Stimulated activated memory B cell treated with anti-CD40 and anti-IgM and Interleukin-4, amounts not matched to agents 10 μg/mL and 1 μg/mL and 100 μg/mL, for 72 hours (primary cell): ENCODE results near the gene USP6.
"Not testable (repeated sequence)": the region's sequence is repeated elsewhere in the genome, so short reads cannot be mapped to it uniquely, and the experiment has no call there.

Experiments used
- ATAC-seq: fragments of 150-1000 bp; cut with Tn5 transposase; 2 replicates; pipeline ENCODE4 v1.10.0; 2021
- H3K27ac Mint-ChIP-seq: one replicate; pipeline ENCODE4 v1.8.0; 2022; ENCODE audit warnings: mild to moderate bottlenecking, mixed read lengths
- H3K27me3 Mint-ChIP-seq: one replicate; pipeline ENCODE4 v1.8.0; 2022; ENCODE audit warnings: mixed read lengths
- H3K36me3 Mint-ChIP-seq: one replicate; pipeline ENCODE4 v1.8.0; 2022; ENCODE audit warnings: mixed read lengths
- H3K4me1 Mint-ChIP-seq: one replicate; pipeline ENCODE4 v1.8.0; 2022; ENCODE audit warnings: mixed read lengths
- H3K4me3 Mint-ChIP-seq: one replicate; pipeline ENCODE4 v1.8.0; 2022; ENCODE audit warnings: mild to moderate bottlenecking, moderate library complexity, mixed read lengths
- H3K9me3 Mint-ChIP-seq: one replicate; pipeline ENCODE4 v1.8.0; 2022; ENCODE audit warnings: mixed read lengths

USP6 gene

DNA sequence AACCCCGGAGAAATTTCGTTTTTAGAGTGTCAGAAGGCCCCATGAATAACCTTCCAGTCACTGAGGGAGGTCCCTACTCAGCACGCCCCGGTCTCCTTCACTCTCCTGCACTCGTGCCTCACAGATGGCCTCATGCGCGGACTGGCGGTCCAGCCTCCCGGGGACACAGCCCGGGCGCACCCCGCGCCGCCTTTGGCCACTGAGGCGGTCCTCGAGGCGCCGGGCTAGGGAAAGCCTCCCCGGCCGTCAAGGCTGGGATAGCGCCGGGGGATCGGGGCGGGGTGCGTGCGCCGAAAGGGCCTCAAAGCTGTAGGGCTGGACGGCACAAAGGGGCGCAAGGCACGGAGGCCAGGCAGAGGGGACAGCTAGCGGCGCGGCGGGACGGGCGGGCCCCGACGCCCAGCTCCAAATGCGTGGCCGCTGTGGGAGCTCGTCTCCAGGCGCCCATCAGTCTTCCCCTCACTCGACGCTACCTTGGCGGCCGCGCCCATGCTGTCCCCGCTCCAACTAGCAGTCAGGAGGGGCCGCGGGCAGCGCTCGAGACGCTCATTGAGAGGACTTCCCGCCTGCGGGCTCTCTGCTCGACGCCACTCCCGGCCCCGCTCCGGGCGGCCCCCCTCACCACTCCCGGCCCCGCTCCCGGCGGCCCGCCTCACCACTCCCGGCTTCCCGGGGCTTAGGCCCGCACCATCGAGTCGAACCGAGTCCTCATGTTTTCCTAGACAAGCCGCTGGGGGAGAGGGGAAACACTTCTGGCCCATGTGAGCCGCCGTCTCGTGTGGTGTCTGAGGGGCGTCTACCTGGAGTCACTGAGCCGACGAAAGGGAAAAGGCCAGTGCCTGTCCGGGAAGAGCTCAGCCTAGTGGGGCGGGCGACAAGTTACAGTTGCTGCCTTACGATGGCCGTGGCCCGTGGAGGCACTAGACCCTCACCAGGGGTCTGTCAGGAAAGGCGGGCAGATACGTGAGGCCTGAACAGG, at the start of gene USP6:
Gene USP6, plus strand, starts transcription at position 360 of the 979 bp plus-strand sequence. CDS start 14,336 bp downstream, outside the sequence.
- ATAC-seq = no peak
- peaks cover 13% of the 10 kb centered on the region for H3K36me3 Mint-ChIP-seq
- H3K27me3 Mint-ChIP-seq = peaks cover 48% of the 10 kb centered on the region
- H3K4me1 Mint-ChIP-seq = peaks cover 7% of the 10 kb centered on the region
- no peaks in the 10 kb centered on the region for H3K9me3 Mint-ChIP-seq
- H3K4me3 Mint-ChIP-seq = no peak within 1 kb of the TSS
- no peak within 1 kb of the TSS for H3K27ac Mint-ChIP-seq

DNA sequence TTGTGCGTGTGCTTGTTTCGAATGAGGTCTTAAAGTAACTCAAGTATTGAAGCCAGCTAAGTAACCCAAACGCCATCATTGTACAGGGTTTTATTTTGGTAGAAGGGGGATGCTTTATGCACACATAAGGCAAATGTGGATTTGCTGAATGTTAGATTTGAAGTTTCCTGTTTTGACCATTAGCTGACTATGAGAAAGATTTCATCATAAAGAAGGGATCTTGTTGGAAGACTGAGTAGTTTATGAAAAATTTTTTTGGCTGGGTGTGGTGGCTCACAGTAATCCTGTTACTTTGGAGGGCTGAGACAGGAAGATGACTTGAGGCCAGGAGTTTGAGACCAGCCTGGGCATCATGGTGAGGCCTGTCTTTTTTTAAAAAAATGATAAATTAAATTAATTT, 47.6 kb upstream of the USP6 start:
- Mint-ChIP-seq H3K27ac (no peak overlapping the region), H3K27me3 (no peaks in the 10 kb centered on the region), H3K4me3 (no peak overlapping the region), H3K4me1 (no peaks in the 10 kb centered on the region), H3K9me3 (no peaks in the 10 kb centered on the region), H3K36me3 (no peaks in the 10 kb centered on the region)
- ATAC-seq = no peak

DNA sequence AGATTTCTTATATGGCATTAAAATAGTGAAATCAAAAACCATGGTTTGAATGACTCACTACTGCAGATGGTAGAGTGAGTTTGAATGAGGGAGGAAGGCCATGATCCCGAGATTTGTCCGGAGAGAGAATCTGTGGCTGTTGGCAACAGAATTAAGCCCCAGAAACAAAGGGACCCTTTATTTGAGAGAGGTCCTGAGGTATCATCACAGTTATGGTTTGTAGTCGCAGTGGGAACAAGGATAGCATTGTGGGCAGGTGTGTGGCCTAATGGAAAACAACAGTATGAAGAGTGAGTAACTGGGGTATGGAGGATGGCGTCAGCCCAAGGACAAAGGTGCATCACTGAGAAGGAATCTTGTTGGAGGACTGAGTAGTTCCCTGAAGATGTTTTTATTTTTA, 46.1 kb upstream of the USP6 start:
- Mint-ChIP-seq H3K9me3 (no peaks in the 10 kb centered on the region), H3K27me3 (no peaks in the 10 kb centered on the region), H3K27ac (no peak overlapping the region), H3K4me3 (no peak overlapping the region), H3K4me1 (no peaks in the 10 kb centered on the region), H3K36me3 (no peaks in the 10 kb centered on the region)
- no peak for ATAC-seq

DNA sequence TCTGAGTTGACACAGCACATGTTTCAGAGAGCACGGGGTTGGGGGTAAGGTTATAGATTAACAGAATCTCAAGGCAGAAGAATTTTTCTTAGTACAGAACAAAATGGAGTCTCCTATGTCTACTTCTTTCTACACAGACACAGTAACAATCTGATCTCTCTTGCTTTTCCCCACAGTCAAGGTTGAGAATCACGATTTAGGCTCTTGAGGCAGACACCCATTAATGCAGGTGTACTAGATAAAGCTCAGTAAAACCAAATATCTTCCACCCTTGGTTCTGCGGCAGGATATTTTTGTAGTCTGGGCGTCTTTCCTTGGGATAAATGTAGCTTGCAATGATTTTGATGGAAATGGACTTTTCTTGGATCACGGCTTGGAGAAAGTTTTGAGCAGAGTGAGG, 40.4 kb upstream of the USP6 start:
- H3K27ac Mint-ChIP-seq, H3K9me3 Mint-ChIP-seq, H3K27me3 Mint-ChIP-seq, ATAC-seq, H3K36me3 Mint-ChIP-seq, H3K4me3 Mint-ChIP-seq: not testable (repeated sequence)
- peaks cover 24% of the 10 kb centered on the region for H3K4me1 Mint-ChIP-seq

DNA sequence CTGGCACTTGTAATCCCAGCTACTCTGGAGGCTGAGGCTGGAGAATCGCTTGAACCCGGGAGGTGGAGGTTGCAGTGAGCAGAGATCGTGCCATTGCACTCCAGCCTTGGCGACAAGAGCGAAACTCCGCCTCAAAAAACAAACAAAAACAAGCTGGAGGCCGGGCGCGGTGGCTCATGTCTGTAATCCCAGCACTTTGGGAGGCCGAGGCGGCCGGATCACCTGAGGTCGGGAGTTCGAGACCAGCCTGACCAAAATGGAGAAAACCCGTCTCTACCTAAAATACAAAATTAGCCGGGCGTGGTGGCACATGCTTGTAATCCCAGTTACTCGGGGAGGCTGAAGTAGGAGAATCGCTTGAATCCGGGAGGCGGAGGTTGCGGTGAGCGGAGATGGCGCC, 38.6 kb upstream of the USP6 start:
- H3K36me3 Mint-ChIP-seq = peaks cover 17% of the 10 kb centered on the region
- not testable (repeated sequence) for ATAC-seq, H3K9me3 Mint-ChIP-seq, H3K27me3 Mint-ChIP-seq
- peak overlapping the region; percentile 99 for H3K27ac Mint-ChIP-seq
- H3K4me3 Mint-ChIP-seq = peak overlapping the region; percentile 84
- peaks cover 31% of the 10 kb centered on the region for H3K4me1 Mint-ChIP-seq

DNA sequence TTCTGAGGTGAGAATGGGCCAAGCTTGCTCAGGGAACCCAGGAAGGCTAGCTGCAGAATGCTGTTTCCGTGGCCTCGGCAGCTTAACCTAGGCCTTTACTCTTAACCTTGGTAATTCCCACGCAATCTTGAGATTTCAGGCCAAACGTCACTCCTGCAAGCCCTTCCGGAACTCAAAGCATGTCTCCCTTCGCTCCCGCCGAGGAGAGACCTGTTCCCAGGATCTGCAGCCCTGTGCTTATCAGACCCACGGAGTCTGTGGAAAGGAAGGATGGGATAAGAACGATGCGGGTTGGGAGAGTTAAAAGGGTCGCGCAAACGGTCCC, 38.1 kb upstream of the USP6 start:
- ATAC-seq = no peak

DNA sequence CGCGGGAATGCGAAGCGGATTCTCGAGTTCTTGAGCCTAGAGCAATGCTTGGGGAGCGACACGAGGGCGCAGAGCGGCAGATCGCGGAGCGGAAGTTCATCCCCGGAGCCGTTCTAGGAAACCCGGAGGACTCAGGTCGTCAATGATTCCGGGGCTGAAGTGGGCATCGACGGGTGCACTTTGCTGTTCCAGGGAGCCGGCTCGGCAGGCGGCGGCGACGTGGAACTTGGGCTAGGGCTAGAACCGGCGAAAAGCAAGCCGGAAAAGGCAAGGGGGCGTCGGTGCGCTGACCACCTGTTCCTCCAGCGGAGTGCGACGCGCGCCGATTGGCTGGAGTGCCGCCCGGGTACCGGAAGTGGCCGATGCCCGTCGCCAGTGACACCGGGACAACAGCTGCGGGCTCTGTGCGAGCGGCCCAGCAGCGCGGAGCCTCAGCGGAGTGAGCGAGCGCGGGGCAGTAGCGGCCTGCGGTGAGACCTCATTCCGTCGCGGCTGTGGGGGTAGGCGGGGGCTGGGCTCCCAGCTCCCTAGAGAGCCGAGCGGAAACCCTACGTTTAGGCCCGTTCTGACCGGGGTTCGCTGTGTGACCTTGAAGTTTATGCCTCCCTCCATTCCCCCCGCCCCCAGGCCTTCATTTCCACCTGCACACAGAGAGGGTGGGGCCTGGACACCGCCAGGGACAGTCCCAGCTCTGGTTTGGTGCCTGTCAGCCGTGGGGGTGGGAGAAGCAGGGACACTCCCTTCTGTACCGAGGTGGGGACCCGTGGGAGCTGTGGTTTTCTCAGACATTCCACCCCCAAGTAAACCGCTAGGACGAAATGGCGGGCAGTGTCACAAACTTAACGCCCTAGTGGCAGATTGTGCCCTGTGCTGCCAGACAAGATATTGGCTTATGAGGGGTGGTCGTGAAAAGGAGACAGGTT, 37.5 kb upstream of the USP6 start, which contains the start of gene ZFP3:
Gene ZFP3, plus strand, starts transcription at position 362 of the 923 bp plus-strand sequence. CDS start 13,038 bp downstream, outside the sequence.
- no peaks in the 10 kb centered on the region for H3K27me3 Mint-ChIP-seq
- peaks cover 6% of the 10 kb centered on the region for H3K9me3 Mint-ChIP-seq
- H3K36me3 Mint-ChIP-seq = peaks cover 26% of the 10 kb centered on the region
- peak within 1 kb of the TSS; percentile 99 for H3K27ac Mint-ChIP-seq
- peak within 1 kb of the TSS; percentile 84 for H3K4me3 Mint-ChIP-seq
- peak; percentile 96 for ATAC-seq
- H3K4me1 Mint-ChIP-seq = peaks cover 31% of the 10 kb centered on the region

More for the DNA sequence above, 38.1 kb upstream of the USP6 start:
- Mint-ChIP-seq H3K36me3 (peaks cover 19% of the 10 kb centered on the region), H3K4me3 (peak overlapping the region; percentile 84), H3K4me1 (peaks cover 31% of the 10 kb centered on the region), H3K27ac (peak overlapping the region; percentile 99), H3K27me3 (no peaks in the 10 kb centered on the region), H3K9me3 (peaks cover 3% of the 10 kb centered on the region)

DNA sequence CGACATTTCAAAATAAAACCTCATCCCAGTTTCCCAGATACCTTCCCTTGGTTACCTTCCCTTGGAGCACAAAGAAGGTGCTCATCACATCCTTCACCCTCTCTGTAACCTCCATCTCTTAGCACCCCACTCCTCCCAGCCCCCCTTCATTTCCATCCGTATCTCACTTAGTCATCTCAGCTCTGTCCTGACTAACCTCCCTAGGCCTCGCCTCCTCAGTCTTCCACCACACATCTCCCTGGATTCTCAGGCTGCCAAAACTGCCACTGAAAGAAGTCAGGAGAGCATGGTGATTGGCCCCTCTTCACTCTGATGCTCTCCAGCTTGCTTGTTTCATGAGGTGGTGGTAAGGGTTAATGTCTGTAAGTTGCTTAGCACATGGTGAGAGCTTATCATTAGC, 35.2 kb upstream of the USP6 start:
- Mint-ChIP-seq H3K27me3 (no peaks in the 10 kb centered on the region), H3K4me3 (no peak overlapping the region), H3K27ac (no peak overlapping the region), H3K9me3 (peaks cover 10% of the 10 kb centered on the region), H3K4me1 (peaks cover 31% of the 10 kb centered on the region), H3K36me3 (peaks cover 45% of the 10 kb centered on the region)
- ATAC-seq = no peak

DNA sequence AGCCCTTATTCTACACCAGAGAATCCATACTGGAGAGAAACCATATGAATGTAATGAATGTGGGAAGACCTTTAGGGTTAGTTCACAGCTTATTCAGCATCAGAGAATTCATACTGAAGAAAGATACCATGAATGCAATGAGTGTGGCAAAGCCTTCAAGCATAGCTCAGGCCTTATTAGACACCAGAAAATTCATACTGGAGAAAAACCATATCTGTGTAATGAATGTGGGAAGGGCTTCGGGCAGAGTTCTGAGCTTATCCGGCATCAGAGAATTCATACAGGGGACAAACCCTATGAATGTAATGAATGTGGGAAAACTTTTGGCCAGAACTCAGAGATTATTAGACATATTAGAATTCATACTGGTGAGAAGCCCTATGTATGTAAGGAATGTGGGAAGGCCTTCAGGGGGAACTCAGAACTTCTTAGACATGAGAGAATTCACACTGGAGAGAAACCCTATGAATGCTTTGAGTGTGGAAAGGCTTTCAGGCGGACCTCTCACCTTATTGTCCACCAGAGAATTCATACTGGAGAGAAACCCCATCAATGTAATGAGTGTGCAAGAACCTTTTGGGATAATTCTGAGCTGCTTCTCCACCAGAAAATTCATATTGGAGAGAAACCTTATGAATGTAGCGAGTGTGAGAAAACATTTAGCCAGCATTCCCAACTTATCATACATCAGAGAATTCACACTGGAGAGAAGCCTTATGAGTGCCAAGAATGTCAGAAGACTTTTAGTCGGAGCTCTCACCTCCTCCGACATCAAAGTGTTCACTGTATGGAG, 23.4 kb upstream of the USP6 start:
- peaks cover 9% of the 10 kb centered on the region for H3K4me1 Mint-ChIP-seq
- H3K27ac Mint-ChIP-seq = no peak overlapping the region
- ATAC-seq = no peak
- no peak overlapping the region for H3K4me3 Mint-ChIP-seq
- peaks cover 38% of the 10 kb centered on the region for H3K9me3 Mint-ChIP-seq
- H3K36me3 Mint-ChIP-seq = peaks cover 82% of the 10 kb centered on the region
- H3K27me3 Mint-ChIP-seq = no peaks in the 10 kb centered on the region

DNA sequence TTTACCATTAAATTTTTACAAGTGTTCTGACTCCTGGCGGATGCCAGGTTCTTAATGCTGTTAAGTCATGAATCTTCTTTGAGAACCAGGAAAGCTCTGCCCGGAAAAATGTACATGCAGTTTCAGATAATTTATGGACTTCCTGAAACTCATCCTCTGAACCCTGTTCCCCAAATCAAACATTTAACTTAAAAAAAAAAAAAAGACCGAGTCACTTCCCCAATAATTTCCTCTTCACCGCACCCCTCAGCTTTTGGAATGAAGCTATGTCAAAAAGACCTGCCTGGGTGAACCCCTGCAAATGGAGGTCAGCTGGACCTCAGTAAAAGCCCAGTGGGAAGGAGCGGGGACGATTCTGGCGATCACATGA, 19.1 kb upstream of the USP6 start:
- peaks cover 18% of the 10 kb centered on the region for H3K9me3 Mint-ChIP-seq

DNA sequence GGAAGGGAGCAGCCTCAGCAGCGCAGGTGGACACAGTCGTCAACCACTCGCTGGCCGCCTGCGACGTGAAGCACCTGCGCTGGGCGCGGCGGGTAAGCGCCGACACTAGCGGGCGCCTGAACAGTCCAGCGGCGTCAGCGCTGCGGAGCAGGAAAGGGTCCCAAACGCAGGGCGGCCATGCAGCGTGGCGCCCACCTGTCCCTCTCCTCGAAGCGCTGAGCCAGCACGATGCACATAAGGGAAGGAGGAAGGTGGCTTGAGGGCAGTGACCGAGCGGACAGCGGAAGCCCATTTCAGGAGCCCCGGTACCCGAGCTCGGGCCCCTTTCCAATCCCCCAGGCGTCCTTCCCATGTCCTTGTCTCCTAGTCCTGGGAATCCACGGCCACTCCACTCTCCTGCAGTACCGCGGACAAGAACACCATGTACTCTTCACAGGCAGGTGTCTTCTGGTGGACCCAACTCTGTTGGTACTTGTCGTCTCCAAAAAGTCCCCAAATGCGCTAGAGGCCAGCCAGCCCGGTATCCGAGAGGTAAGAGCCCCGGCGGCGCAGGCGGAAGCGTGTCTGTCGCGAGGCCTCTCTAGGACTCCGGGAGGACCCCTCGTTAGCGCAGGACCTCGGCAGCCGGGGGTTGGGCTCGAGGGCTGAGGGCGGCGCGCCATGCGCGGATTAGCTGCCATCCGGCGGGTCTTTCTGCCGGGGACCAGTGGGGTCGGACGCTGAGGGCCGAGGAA, 18.6 kb upstream of the USP6 start:
- Mint-ChIP-seq H3K9me3 (peaks cover 18% of the 10 kb centered on the region), H3K4me1 (peaks cover 9% of the 10 kb centered on the region), H3K36me3 (peaks cover 35% of the 10 kb centered on the region), H3K27ac (peak overlapping the region; percentile 76), H3K4me3 (peak overlapping the region; percentile 83), H3K27me3 (no peaks in the 10 kb centered on the region)
- ATAC-seq = peak; percentile 84

More for the DNA sequence above, 19.1 kb upstream of the USP6 start:
- Mint-ChIP-seq H3K4me1 (peaks cover 9% of the 10 kb centered on the region), H3K27ac (peak overlapping the region; percentile 76), H3K27me3 (no peaks in the 10 kb centered on the region), H3K4me3 (peak overlapping the region; percentile 83), H3K36me3 (peaks cover 40% of the 10 kb centered on the region)
- ATAC-seq = no peak

DNA sequence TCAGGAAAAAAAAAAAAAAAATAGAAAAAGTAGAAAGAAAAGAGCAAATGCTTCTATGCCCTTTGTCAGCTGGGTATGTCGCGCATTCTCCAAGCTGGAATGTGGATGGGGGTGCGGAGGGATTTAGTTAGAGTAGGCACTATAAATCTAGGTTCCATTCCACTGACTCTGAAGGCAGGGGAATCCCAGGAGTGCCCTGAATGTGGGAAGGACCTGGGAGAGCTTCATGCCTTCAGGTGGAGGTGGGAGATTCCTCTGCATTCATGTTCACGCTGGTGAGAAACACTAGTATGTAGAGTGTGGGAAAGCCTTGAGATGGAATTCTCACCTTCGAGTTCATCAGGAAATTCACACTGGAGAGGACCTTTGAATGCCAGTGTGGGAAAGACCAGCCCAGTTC, 16.6 kb upstream of the USP6 start:
- no peak overlapping the region for H3K27ac Mint-ChIP-seq
- H3K36me3 Mint-ChIP-seq = peaks cover 22% of the 10 kb centered on the region
- ATAC-seq = no peak
- no peak overlapping the region for H3K4me3 Mint-ChIP-seq
- peaks cover 15% of the 10 kb centered on the region for H3K9me3 Mint-ChIP-seq
- H3K27me3 Mint-ChIP-seq = no peaks in the 10 kb centered on the region
- H3K4me1 Mint-ChIP-seq = peaks cover 9% of the 10 kb centered on the region

DNA sequence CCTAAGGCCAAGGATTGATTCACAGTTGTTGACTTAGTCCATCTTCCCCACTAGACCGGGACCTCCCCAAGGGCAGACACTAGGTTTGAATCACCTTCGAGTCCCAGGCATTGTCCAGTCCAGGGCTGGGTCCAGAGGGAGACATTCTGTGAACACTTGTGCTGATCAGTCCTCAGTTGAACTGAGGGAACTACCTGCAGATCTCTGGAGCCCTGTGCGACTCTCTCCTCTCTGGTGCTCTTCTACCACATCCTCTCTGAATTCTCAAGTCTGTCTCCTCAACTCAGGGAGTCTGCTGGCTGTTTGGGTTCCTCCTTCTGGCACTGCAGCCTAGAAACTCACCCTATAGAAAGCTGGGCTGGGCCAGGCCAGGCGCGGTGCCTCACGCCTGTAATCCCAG, 15.0 kb upstream of the USP6 start:
- no peak for ATAC-seq
- Mint-ChIP-seq H3K9me3 (peaks cover 8% of the 10 kb centered on the region), H3K4me1 (peaks cover 9% of the 10 kb centered on the region), H3K27me3 (no peaks in the 10 kb centered on the region), H3K36me3 (peaks cover 17% of the 10 kb centered on the region), H3K4me3 (no peak overlapping the region), H3K27ac (no peak overlapping the region)

DNA sequence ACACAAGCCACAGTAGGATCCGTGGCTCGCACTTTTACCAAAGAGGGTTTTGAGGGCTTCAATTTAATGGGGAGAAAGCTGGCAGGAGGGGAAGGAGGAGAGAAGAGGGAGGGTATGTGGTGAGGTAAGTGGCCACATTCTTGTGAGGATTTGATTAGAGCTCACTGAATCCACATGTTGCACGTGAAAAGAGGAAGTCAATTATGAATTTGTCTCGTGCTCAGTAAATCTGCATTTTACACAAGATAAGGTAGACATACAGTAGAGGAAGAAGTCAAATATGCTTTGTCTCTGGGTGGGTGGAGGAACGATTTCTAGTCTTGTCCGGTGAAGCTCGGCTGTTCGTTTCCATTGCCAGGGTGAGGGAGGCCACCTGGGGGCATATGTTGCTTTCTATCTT, 5.0 kb upstream of the USP6 start:
- Mint-ChIP-seq H3K27me3 (peaks cover 10% of the 10 kb centered on the region), H3K36me3 (peaks cover 55% of the 10 kb centered on the region), H3K9me3 (no peaks in the 10 kb centered on the region), H3K27ac (peak overlapping the region; percentile 74), H3K4me3 (peak overlapping the region; percentile 78), H3K4me1 (peaks cover 33% of the 10 kb centered on the region)
- ATAC-seq = no peak
